Measurements from ENCODE around the gene TRIM32. TPM values are rescaled to one million over a fixed set of nuclear protein-coding genes. Genes with fewer than 3 reads are reported as not detected.

TRIM32 gene
- total RNA-seq, 4 donors from 2014 or later: 4.1 to 40.2 (median 12.7) TPM

DNA sequence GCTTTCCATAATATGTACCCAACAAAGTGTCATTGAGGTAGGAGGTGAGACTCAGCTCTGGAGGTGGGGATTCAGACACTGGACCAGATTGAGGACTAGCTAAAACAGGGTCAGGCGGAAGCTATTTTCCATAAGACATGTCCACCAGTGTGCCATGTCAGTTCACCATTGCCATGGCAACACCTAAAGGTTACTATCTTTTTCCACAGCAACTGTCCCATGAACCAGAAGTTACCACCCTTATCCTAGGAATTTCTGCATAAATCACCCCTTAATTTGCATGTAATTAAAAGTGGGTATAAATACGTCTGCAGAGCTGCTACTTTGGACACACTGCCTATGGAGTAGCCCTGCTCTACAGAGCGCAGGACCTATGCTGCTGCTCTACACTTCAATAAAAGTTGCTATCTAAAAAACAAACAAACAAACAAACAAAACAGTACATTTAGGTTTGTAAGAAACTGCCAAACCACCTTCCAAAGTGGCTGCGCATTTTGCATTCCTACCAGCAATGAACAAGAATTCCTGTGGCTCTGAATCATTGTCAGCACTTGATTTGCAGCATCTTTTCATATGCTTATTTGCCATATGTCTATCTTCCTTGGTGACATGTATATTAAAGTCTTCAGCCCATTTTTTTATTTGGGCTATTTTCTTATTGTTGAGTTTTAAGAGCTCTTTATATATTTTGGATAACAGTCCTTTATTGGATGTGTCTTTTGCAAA, 18.0 kb upstream of the TRIM32 start:
- no peaks in the 10 kb centered on the region for H3K27me3 ChIP-seq
- WGBS, 2 donors (ENCODE audit: low coverage in 1 of 2): 80 to 92% methylated on average over 2 to 4 of the region's 4 CpGs
- no peak overlapping the region for H3K27ac ChIP-seq
- in situ Hi-C loops (cut with MboI; ENCODE audit: low pct_ligation_motif_present in 1 of 4, low pct_unique_long_range_greater_than_20kb in 1 of 4, low sequenced_read_pairs in 3 of 4): loop anchor here in 3 of 4 donors (25.0 kb wide), 3 partner anchors 507 to 1082 kb away; partner anchors contain the start of gene PAPPA (in 3 of the 3)
- no peak for TF ChIP-seq POLR2AphosphoS5 (IDR thresholded peaks at IDR 0.05)
- intact Hi-C loops (cut with DNase I; ENCODE audit: low total_unique reads): no loop called here
- peaks cover 0 to 4% (median 0%) of the 10 kb centered on the region in 4 donors for H3K36me3 ChIP-seq
- H3K4me3 ChIP-seq: no peak overlapping the region
- peaks cover 0 to 6% of the 10 kb centered on the region in 2 donors for H3K9me3 ChIP-seq
- DNase-seq: no peak
- no peaks in the 10 kb centered on the region for H3K4me1 ChIP-seq

- Histone ChIP-seq H3K4me1 (no peaks in the 10 kb centered on the region), H3K27ac (no peak overlapping the region), H3K36me3 (peaks cover 0 to 4% (median 0%) of the 10 kb centered on the region in 4 donors), H3K27me3 (no peaks in the 10 kb centered on the region), H3K9me3 (peaks cover 0 to 6% of the 10 kb centered on the region in 2 donors), H3K4me3 (no peak overlapping the region)
- in situ Hi-C loops (cut with MboI; ENCODE audit: low pct_ligation_motif_present in 1 of 4, low pct_unique_long_range_greater_than_20kb in 1 of 4, low sequenced_read_pairs in 3 of 4) (loop anchor here in 3 of 4 donors (25.0 kb wide), 3 partner anchors 509 to 1084 kb away; partner anchors contain the start of gene PAPPA (in 3 of the 3)), intact Hi-C loops (cut with DNase I; ENCODE audit: low total_unique reads) (no loop called here)
- WGBS, 2 donors (ENCODE audit: low coverage in 1 of 2): 51 to 71% methylated on average over 2 of the region's 2 CpGs
- TF ChIP-seq POLR2AphosphoS5 (IDR thresholded peaks at IDR 0.05) (no peak), EP300 (IDR thresholded peaks at IDR 0.05; ENCODE audit: low read depth) (no peak)
- TF ChIP-seq, protein P1, sequence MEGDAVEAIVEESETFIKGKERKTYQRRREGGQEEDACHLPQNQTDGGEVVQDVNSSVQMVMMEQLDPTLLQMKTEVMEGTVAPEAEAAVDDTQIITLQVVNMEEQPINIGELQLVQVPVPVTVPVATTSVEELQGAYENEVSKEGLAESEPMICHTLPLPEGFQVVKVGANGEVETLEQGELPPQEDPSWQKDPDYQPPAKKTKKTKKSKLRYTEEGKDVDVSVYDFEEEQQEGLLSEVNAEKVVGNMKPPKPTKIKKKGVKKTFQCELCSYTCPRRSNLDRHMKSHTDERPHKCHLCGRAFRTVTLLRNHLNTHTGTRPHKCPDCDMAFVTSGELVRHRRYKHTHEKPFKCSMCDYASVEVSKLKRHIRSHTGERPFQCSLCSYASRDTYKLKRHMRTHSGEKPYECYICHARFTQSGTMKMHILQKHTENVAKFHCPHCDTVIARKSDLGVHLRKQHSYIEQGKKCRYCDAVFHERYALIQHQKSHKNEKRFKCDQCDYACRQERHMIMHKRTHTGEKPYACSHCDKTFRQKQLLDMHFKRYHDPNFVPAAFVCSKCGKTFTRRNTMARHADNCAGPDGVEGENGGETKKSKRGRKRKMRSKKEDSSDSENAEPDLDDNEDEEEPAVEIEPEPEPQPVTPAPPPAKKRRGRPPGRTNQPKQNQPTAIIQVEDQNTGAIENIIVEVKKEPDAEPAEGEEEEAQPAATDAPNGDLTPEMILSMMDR (IDR thresholded peaks at IDR 0.05): no peak
- no peak for DNase-seq
These were observed 15.5 kb upstream of the TRIM32 start for GRCh38 chr9:116671605-116672004.

GRCh38 chr9:116673375-116673774, 13.7 kb upstream of the TRIM32 start:
- H3K9me3 ChIP-seq: peaks cover 0 to 6% of the 10 kb centered on the region in 2 donors
- H3K4me3 ChIP-seq: no peak overlapping the region
- DNase-seq: no peak
- intact Hi-C loops (cut with DNase I; ENCODE audit: low total_unique reads) (no loop called here), in situ Hi-C loops (cut with MboI; ENCODE audit: low pct_ligation_motif_present in 1 of 4, low pct_unique_long_range_greater_than_20kb in 1 of 4, low sequenced_read_pairs in 3 of 4) (loop anchor here in 3 of 4 donors (25.0 kb wide), 3 partner anchors 511 to 1086 kb away; partner anchors contain the start of gene PAPPA (in 3 of the 3))
- H3K27me3 ChIP-seq: no peaks in the 10 kb centered on the region
- no peaks in the 10 kb centered on the region for H3K4me1 ChIP-seq
- TF ChIP-seq POLR2AphosphoS5 (IDR thresholded peaks at IDR 0.05) (no peak), EP300 (IDR thresholded peaks at IDR 0.05; ENCODE audit: low read depth) (no peak), POLR2A (IDR thresholded peaks at IDR 0.05) (no peak)
- TF ChIP-seq, protein P1 (IDR thresholded peaks at IDR 0.05): no peak
- peaks cover 0 to 4% (median 0%) of the 10 kb centered on the region in 4 donors for H3K36me3 ChIP-seq
- WGBS, 2 donors (ENCODE audit: low coverage in 1 of 2): 50 to 88% methylated on average over 1 of the region's 1 CpG
- H3K27ac ChIP-seq: no peak overlapping the region

GRCh38 chr9:116674210-116674980, 12.7 kb upstream of the TRIM32 start:
- TF ChIP-seq POLR2AphosphoS5 (IDR thresholded peaks at IDR 0.05): no peak
- TF ChIP-seq, protein P1 (IDR thresholded peaks at IDR 0.05): no peak
- TF ChIP-seq POLR2A (IDR thresholded peaks at IDR 0.05): no peak
- no peak for TF ChIP-seq EP300 (IDR thresholded peaks at IDR 0.05; ENCODE audit: low read depth)
- Histone ChIP-seq H3K36me3 (peaks cover 0 to 4% (median 0%) of the 10 kb centered on the region in 4 donors), H3K4me3 (no peak overlapping the region), H3K27me3 (no peaks in the 10 kb centered on the region), H3K4me1 (no peaks in the 10 kb centered on the region), H3K9me3 (peaks cover 0 to 6% of the 10 kb centered on the region in 2 donors), H3K27ac (no peak overlapping the region)
- WGBS, 2 donors (ENCODE audit: low coverage in 1 of 2): 71 to 73% methylated on average over 2 to 5 of the region's 5 CpGs
- in situ Hi-C loops (cut with MboI; ENCODE audit: low pct_ligation_motif_present in 1 of 4, low pct_unique_long_range_greater_than_20kb in 1 of 4, low sequenced_read_pairs in 3 of 4) (loop anchor here in 3 of 4 donors (25.0 kb wide), 3 partner anchors 512 to 1087 kb away; partner anchors contain the start of gene PAPPA (in 3 of the 3)), intact Hi-C loops (cut with DNase I; ENCODE audit: low total_unique reads) (no loop called here)
- DNase-seq: no peak

Measured in transverse colon (tissue), 4 donors.